OCI-LY7 (cell line): ENCODE data around the gene CRAMP1.

ENCODE experiments used
- CTCF ChIP-seq: fragments of 200-600 bp; sonication (generic); conservative IDR thresholded peaks from 2 replicates; pipeline ENCODE4 v1.5.1; 2014; ENCODE audit warnings: mild to moderate bottlenecking, antibody characterized with exemption, low read length, moderate library complexity, mixed read lengths
- EZH2phosphoT487 ChIP-seq: fragments of 200-600 bp; sonication (generic); IDR thresholded peaks from 2 replicates; pipeline ENCODE4 v1.6.1; 2018; ENCODE audit warnings: low read depth, borderline replicate concordance, mild to moderate bottlenecking, mixed run types, antibody characterized with exemption, low read length, moderate library complexity, mixed read lengths

DNA sequence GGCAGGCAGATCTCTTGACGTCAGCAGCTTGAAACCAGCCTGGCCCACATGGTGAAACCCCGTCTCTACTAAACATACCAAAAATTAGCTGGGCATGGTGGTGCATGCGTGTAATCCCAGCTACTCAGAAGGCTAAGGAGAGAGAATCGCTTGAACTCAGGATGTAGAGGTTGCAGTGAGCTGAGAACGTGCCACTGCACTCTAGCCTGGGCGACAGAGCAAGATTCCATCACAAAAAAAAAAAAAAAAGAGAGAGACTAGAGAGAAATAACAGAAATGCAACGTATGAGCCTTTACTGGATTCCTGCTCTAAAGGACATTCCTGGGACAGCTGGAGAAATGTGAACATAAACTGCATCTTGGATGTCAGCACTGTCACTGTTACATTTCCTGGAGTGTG lies 11.1 kb upstream of the CRAMP1 start:
- no peak for TF ChIP-seq CTCF
- TF ChIP-seq EZH2phosphoT487 = no peak
